GM21723 (cell line): ENCODE measurements around the gene PARP8.

ENCODE experiments used
- ATAC-seq: cut with Tn5 transposase; IDR thresholded peaks from one replicate; pipeline ENCODE4 v1.9.1; 2021; ENCODE audit warnings: mild to moderate bottlenecking, moderate library complexity; ENCODE audit not compliant: unreplicated experiment

The PARP8 gene

DNA sequence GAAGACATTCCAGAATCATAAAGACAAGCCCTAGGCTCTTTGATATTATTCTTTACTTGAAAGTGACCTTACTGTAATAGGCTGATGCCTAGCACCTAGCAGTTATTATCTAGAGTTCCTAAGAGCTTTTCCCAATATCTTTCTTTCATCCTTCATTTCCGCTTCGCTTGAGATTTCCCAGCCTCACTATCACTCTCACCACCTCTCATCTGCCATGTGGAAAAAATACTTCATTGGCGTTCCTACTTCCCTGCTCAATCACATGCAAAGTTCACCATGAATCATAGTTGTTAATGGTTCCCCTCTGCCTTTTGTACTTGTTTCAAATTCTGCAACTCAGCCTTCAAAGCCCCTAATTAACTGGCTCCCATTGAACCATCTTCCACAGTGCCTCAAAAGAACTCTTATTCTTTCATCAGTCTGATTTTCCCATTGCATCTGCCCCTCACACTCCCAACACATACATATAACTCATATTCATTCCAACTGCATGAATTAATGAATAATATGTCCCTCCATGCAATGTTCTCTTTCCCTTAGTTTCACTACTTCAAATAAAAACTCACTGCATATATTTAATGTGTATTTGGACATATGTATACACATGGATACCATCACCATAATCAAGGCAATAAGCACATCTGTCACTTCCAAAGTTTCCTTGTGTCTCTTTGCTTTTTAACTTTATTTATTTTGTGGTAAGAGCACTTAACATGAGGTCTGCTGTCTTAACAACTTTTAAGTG, 221.6 kb downstream of the PARP8 start:
- no peak for ATAC-seq

DNA sequence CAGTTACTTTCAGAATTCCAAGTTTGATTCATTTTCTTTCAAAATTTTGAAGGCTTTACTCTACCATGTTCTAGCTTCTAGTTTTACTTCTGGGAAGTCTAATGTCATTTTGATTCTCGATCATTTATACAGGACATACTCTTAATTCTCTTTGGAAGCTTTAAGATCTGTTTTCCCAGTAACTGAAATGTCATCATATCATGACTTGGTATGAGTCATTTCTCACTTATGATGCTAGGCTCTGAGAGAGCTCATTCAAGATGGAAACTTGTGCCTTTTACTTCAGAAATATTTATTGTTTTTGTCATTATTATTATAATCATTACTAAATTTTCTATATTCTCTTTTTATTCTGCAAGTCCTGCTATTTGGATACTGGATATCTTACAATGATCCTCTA, 222.3 kb downstream of the PARP8 start:
- no peak for ATAC-seq

DNA sequence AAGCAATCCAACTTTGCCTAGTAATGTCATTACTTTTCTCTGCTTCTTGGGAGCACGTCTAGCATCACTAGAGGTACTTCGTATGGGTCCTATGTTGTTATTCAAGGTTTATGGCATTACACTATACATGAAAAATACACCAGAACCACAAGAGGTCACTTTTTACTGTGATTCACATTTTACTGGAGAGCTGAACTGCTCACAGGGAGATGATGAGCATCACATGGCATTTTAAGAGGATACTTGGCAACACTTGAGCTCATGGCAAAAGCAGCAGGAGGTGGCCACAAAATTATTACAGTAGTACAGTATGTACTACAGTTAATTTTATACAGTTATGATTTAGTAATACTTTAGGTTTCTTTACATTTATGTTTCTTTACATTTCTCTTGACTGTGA, 223.4 kb downstream of the PARP8 start:
- no peak for ATAC-seq
